Stimulated activated CD4-positive, alpha-beta T cell treated with anti-CD3 and anti-CD28 coated beads, Interleukin-1b, Interleukin-23, amount 100 ng/mL, for 4 hours (primary cell): ENCODE data around the gene BSN.

Experiments
- DNase-seq, 2 donors: peaks; one replicate each; pipeline ENCODE4 v3.0.0-alpha.2; 2020; ENCODE audit warnings: low read depth in 2 of 2

The BSN gene

GRCh38 chr3:49602049-49602554, 47.8 kb downstream of the BSN start:
- no peak for DNase-seq

DNA sequence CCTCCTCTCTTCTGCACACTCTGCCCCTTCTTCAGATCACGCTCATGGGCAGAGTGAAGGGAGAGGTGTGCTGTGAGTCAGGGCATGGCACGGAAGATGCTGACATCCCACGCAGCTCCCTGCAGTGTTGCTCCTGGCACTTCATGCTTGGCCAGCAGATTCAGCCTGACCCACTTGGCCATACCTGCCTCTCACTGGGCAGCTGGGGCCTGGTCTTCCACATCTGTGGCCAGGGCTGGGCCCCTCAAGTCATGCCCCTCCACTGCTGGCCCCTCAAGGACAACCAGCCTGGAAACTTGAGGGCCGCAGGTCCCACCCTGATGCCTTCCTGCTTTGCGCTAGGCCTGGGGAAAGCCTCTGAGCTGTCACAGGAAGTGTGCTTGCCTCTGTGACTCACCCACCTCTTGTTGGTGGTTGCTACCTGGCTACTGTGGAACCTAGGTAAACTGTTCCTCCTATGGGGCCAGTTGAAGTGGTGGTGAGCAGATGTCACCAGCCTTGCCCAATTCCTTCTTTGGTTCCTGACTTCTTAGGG, 48.7 kb downstream of the BSN start:
- DNase-seq, result peak; percentile 28 to 40

GRCh38 chr3:49606427-49606826, 52.1 kb downstream of the BSN start:
- DNase-seq, result no peak

- no peak for DNase-seq
Measured at GRCh38 chr3:49607105-49607591, 52.9 kb downstream of the BSN start.

DNA sequence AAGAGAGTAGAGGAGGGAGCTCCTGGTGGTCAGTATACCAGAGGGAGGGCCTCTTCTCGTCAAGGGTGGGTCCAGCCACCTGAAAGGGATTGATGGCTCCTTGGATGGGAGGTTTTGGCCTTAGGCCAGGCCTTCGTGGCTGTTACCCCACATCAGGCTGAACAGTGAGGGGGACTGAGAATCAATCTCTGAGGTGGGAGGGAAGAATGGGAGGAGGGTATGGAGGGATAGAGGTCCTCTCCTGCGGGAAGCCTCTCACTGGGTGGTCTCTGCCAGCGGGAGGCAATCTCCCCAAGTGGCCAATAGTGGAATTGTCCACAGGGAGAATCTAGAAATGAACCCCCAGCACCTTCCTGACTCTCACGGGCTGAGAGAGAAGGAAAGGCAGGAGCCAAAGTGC, 53.5 kb downstream of the BSN start:
- no peak for DNase-seq

DNA sequence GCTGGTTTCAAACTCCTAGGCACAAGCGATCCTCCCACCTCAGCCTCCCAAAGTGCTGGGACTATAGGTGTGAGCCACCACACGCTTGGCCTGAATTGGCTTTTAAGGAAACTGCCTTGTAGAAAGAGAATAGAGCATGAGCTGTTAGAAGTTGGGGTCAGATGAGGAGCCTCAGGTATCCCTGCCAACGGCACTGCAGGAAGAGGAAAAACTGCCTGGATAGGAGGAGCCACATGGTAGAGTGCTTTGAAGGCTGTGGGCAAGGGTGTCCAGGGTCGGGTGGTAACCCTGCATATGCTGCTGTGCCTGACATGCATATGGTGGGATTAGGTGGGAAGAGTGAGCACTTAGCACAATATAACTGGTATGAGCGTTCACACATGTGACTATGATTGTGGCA, 55.0 kb downstream of the BSN start:
- no peak for DNase-seq

- DNase-seq, result no peak
Measured at GRCh38 chr3:49609815-49610214, 55.5 kb downstream of the BSN start.

- no peak for DNase-seq
Measured at GRCh38 chr3:49610666-49611280, 56.5 kb downstream of the BSN start.

- DNase-seq, result no peak
Measured at GRCh38 chr3:49611291-49611690, 57.0 kb downstream of the BSN start.

- no peak for DNase-seq
Measured at GRCh38 chr3:49611719-49612118, 57.4 kb downstream of the BSN start.

- DNase-seq, result no peak
Measured at GRCh38 chr3:49614936-49615335, 60.7 kb downstream of the BSN start.

DNA sequence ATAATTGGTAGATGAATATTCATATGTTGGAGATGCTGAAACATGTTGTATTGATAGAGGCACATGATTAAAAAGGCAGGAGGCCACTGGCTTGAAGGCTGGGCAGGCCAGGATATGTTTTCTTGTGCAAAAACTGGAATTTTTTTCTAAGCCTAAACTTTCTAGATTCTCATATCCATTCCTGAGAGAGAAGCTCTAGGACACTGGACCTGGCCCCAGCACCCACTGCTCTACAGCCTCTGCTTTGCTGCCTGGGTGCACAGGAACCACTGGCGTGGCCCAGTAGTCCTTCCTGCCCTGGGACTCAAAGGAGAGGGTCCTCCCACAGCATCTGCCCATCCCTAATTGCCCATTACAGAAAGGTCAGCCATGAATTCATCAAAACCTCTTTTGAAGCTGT, 61.8 kb downstream of the BSN start:
- no peak for DNase-seq

GRCh38 chr3:49616491-49616941, 62.2 kb downstream of the BSN start:
- no peak for DNase-seq

- DNase-seq, result no peak
Measured at GRCh38 chr3:49617390-49618013, 63.2 kb downstream of the BSN start.

DNA sequence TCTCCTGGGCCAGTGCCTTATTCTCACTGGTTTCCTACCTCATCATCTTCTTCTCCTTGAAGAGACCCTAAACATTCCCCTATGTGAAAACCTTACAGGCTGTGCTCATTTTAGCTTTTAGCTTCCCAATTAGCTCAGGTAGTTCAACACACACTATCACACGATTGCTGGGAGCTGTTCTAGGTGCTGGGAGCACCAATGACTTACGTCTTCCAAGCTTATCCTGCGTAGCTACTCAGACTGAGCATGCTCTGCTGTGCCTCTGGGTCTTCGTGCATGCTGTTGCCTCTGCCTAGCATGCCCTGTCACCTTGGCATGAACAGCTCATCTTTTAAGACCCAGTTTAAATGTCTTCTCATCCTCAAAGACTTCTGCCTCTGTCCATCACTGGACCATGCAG, 64.1 kb downstream of the BSN start:
- no peak for DNase-seq

GRCh38 chr3:49619649-49620048, 65.4 kb downstream of the BSN start:
- DNase-seq, result no peak

- no peak for DNase-seq
Measured at GRCh38 chr3:49620728-49621127, 66.5 kb downstream of the BSN start.

DNA sequence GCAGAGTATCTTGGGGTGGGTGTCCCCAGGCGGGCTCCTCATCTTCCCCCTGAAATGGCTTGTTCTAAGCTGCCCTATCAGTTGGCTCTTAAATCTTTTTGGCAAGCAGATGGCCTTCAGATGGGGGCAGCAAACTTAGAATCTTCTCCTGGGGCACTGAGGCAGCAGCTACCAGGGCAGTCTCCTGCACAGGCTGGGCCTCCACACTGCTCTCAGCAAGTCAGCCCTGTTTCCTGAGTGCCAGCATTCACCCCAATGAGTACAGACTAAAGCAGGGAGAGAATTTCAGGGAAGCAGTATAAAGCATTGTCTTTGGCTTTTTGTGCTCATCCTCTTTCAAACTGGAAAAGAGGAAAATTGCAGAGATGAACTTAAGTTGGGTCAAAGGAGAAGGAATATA, 68.8 kb downstream of the BSN start:
- no peak for DNase-seq

DNA sequence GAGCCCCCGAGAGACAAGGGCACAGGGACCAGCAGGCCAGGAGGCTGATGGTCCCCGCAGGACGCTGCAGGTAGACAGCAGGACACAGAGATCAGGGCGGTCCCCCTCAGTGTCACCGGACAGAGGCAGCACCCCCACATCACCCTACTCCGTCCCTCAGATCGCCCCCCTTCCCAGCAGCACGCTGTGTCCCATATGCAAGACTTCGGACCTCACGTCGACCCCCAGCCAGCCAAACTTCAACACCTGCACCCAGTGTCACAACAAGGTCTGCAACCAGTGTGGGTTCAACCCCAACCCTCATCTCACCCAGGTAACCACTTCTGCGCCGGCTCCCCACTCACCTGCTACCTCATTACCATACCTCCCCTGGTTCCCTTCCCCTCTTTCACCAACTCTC, 70.8 kb downstream of the BSN start:
- DNase-seq, result no peak

- DNase-seq, result no peak
Measured at GRCh38 chr3:49626101-49626581, 71.9 kb downstream of the BSN start.

DNA sequence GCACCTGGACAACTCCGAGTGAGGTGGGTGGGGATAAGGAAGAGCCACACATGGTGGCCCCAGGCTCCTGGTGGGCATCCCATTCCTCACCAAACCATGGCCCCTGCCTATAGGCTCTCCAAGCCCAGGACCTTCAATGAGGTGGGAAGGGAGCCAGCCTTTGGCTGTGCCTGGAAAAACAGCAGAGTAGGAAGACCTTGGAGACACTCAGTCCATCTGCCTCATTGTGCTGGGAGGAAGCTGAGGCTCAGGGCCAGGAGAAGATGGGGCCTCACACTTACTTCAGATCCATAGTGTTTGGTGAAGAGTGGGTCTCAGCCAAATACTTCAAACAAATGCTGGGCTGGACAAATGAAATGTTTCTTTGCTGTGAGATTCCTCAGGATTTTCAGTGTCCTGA, 72.5 kb downstream of the BSN start:
- DNase-seq, result no peak

- DNase-seq, result no peak
Measured at GRCh38 chr3:49627634-49628033, 73.4 kb downstream of the BSN start.

GRCh38 chr3:49628249-49628648, 74.0 kb downstream of the BSN start:
- no peak for DNase-seq
